Endometrial microvascular endothelial cells (primary cell): Measurements from ENCODE around the gene TTF1. TPM values are rescaled to one million over a fixed set of nuclear protein-coding genes. Genes with fewer than 3 reads are reported as not detected.

Experiments
- in situ Hi-C: cut with HindIII; loops from 2 replicates; pipeline ENCODE4 v1.10.0; 2017; ENCODE audit warnings: low sequenced_read_pairs, low pct_unique_long_range_greater_than_20kb; ENCODE audit errors: inconsistent ontology term
- total RNA-seq: library from RNA; depleted of rRNA; stranded (reverse); fragments of >200 nt; gene quantifications from one replicate; pipeline ENCODE4 v1.2.3, GENCODE V29; 2015; ENCODE audit errors: inconsistent ontology term

Gene TTF1
- total RNA-seq, 1 donor from 2014 or later, result 10.4 TPM

DNA sequence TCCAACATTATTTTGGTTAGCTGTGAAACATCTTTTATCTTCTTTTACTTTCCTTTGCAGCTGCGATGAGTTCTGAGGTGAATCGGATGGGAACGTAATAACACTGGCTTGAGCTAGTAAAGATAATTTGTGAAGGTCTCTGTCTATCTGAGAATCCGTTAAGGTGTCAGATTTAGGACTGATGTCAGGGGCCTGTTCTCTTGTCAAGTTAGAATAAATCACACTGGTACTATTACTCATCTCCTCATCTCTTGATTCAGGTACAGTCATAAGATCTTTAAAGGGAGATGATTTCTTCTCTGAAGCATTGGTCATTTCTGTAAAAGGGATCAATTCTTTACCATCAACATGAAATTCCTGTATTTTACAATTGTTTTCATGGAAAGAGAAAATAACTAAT lies 78.1 kb downstream of the TTF1 start:
- in situ Hi-C loops, result no loop called here

DNA sequence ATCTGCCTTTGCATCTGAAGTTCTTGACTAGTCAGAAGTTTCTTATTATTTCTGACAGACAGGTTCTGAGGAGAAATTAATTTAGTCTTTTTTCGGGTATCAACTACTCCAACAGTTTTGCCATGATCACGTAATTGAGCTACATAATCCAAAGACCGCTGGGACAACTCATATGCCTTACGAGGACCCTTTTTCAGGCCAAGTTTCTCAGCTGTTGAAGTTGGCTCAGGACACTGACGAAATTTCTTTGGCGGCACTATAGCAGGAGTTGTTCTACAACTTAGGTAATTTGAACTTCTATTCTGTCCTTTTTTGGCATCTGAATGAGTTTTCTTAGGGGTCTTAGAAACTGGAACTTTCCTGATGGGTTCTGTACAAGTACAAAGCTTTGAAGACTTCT lies 79.1 kb downstream of the TTF1 start:
- in situ Hi-C loops, result no loop called here

Other genes starting within 250 kb of the TTF1 start
- 0.19 TPM for gene NTNG2, start 244.8 kb downstream of the TTF1 start, total RNA-seq
- gene SETX, start 51.9 kb downstream of the TTF1 start, total RNA-seq, result 25.4 TPM
- not detected for gene CFAP77, start 3.4 kb upstream of the TTF1 start, total RNA-seq
- gene BARHL1, start 175.8 kb upstream of the TTF1 start, total RNA-seq, result not detected